Body of pancreas (tissue), 4 donors: ENCODE measurements around the gene LTA.

Experiments
- CTCF ChIP-seq, 7 experiments: fragments of 450-650 bp in 4 of 7; fragments of 200-600 bp in 3 of 7; sonication (generic) in 3 of 7; IDR thresholded peaks; one replicate each; pipeline ENCODE4 v1.5.1; 2016 to 2019; ENCODE audit warnings: antibody characterized with exemption in 7 of 7
- POLR2A ChIP-seq, 3 donors: fragments of 450-650 bp; IDR thresholded peaks; one replicate each; pipeline ENCODE4 v1.6.1; 2016; ENCODE audit warnings: antibody characterized with exemption in 3 of 3, mild to moderate bottlenecking in 2 of 3

- TF ChIP-seq CTCF (IDR thresholded peaks at IDR 0.05): no peak
- TF ChIP-seq POLR2A (IDR thresholded peaks at IDR 0.05): no peak
These were observed 7.7 kb downstream of the LTA start for GRCh38 chr6:31579546-31580437.
